SK-N-SH (cell line): ENCODE measurements around the gene SORBS1. TPM values are rescaled to one million over a fixed set of nuclear protein-coding genes. Genes with fewer than 3 reads are reported as not detected.

ENCODE experiments used
- CTCF ChIA-PET: fragments of 300-600, 350-600 bp; formaldehyde crosslinking; extraction: SDS; loops from one replicate; lab custom pipeline; 2021; lab: Yijun Ruan, JAX
- POLR2A ChIA-PET: fragments of 350-600 bp; sonication (Branson Sonifier 250); formaldehyde crosslinking; extraction: SDS; loops from one replicate; lab custom pipeline; 2020; ENCODE audit warnings: antibody characterized with exemption, inconsistent platforms; lab: Yijun Ruan, JAX
- DNase-seq: peaks from one replicate; pipeline ENCODE4 v3.0.0; 2012
- H2AFZ ChIP-seq: fragments of 200-600 bp; sonication (generic); 2 replicates; pipeline ENCODE4 v1.8.1; 2016; ENCODE audit warnings: antibody characterized with exemption, mild to moderate bottlenecking, low read depth
- H3F3A ChIP-seq: fragments of 200-600 bp; sonication (generic); replicated peaks from 2 replicates; pipeline ENCODE3; 2016; ENCODE audit warnings: antibody characterized with exemption, mild to moderate bottlenecking; ENCODE audit not compliant: insufficient read depth
- H3K27ac ChIP-seq, 2 experiments: fragments of 200-500 bp in 1 of 2; fragments of 200-600 bp in 1 of 2; sonication (Bioruptor generic) in 1 of 2; sonication (generic), shearing (Covaris generic) in 1 of 2; 2 replicates each; pipeline versions ENCODE4 v1.5.1 to v1.6.1; 2014 to 2016; ENCODE audit warnings: low read depth in 2 of 2, inconsistent platforms in 1 of 2, low read length in 1 of 2, mild to moderate bottlenecking in 1 of 2, mixed read lengths in 1 of 2
- H3K27me3 ChIP-seq: fragments of 200-600 bp; sonication (generic), shearing (Covaris generic); 2 replicates; pipeline ENCODE4 v1.6.1; 2016; ENCODE audit warnings: mixed run types; ENCODE audit not compliant: insufficient read depth
- H3K36me3 ChIP-seq, 2 experiments: fragments of 200-500 bp in 1 of 2; fragments of 200-600 bp in 1 of 2; sonication (Bioruptor generic) in 1 of 2; sonication (generic) in 1 of 2; replicated peaks in 1 of 2; 2 replicates each; pipeline versions ENCODE3 to v1.5.1; 2014 to 2016; ENCODE audit warnings: low read length in 1 of 2, mild to moderate bottlenecking in 1 of 2; ENCODE audit not compliant: insufficient read depth in 2 of 2, control insufficient read depth in 1 of 2
- H3K4me1 ChIP-seq, 2 experiments: fragments of 200-500 bp in 1 of 2; fragments of 200-600 bp in 1 of 2; sonication (Bioruptor generic) in 1 of 2; sonication (generic), shearing (Covaris generic) in 1 of 2; 2 replicates each; pipeline versions ENCODE4 v1.5.1 to v1.6.1; 2014 to 2016; ENCODE audit warnings: low read depth in 1 of 2, low read length in 1 of 2, mixed run types in 1 of 2; ENCODE audit not compliant: insufficient read depth in 2 of 2, control insufficient read depth in 1 of 2
- H3K4me2 ChIP-seq: fragments of 200-600 bp; sonication (generic), shearing (Covaris generic); 2 replicates; pipeline ENCODE4 v1.6.1; 2017; ENCODE audit warnings: mixed run types
- H3K4me3 ChIP-seq, 2 experiments: fragments of 200-500 bp in 1 of 2; fragments of 200-600 bp in 1 of 2; sonication (Bioruptor generic) in 1 of 2; sonication (generic), shearing (Covaris generic) in 1 of 2; 2 replicates each; pipeline versions ENCODE4 v1.5.1 to v1.8.1; 2014 to 2016; ENCODE audit warnings: low read depth in 2 of 2, inconsistent platforms in 1 of 2, low read length in 1 of 2, mild to moderate bottlenecking in 1 of 2, mixed read lengths in 1 of 2, moderate library complexity in 1 of 2
- H3K79me2 ChIP-seq: fragments of 200-600 bp; sonication (generic); 2 replicates; pipeline ENCODE4 v1.8.1; 2017; ENCODE audit warnings: mild to moderate bottlenecking; ENCODE audit not compliant: insufficient read depth
- H3K9ac ChIP-seq: fragments of 200-600 bp; sonication (generic); 2 replicates; pipeline ENCODE4 v1.6.1; 2017; ENCODE audit warnings: mixed run types
- H3K9me2 ChIP-seq: fragments of 200-600 bp; sonication (generic); 2 replicates; pipeline ENCODE4 v1.6.1; 2017; ENCODE audit warnings: mixed run types
- H3K9me3 ChIP-seq: fragments of 200-600 bp; sonication (generic); 2 replicates; pipeline ENCODE4 v1.6.1; 2017; ENCODE audit warnings: mixed run types, mild to moderate bottlenecking, moderate library complexity
- H4K20me1 ChIP-seq: fragments of 200-600 bp; sonication (generic); 2 replicates; pipeline ENCODE4 v1.6.1; 2017; ENCODE audit warnings: mild to moderate bottlenecking, mixed run types; ENCODE audit not compliant: insufficient read depth
- CHD2 ChIP-seq: fragments of 150-350 bp; IDR thresholded peaks from 2 replicates; pipeline ENCODE4 v1.6.1; 2018; ENCODE audit warnings: low read length; ENCODE audit not compliant: partially characterized antibody
- ELF1 ChIP-seq: IDR thresholded peaks from 2 replicates; pipeline ENCODE4 v1.4.0; 2012
- EP300 ChIP-seq, 2 experiments: IDR thresholded peaks; 2 replicates each; pipeline versions ENCODE4 v1.4.0 to v1.6.1; 2012; ENCODE audit warnings: borderline replicate concordance in 1 of 2, low read depth in 1 of 2, low read length in 1 of 2
- EZH2phosphoT487 ChIP-seq: fragments of 200-600 bp; sonication (generic); IDR thresholded peaks from 2 replicates; pipeline ENCODE4 v1.6.1; 2017; ENCODE audit warnings: low read depth, mixed run types, mild to moderate bottlenecking, antibody characterized with exemption, moderate library complexity, borderline replicate concordance
- FOSL2 ChIP-seq: IDR thresholded peaks from 2 replicates; pipeline ENCODE4 v1.4.0; 2012; ENCODE audit warnings: low read depth, mild to moderate bottlenecking, moderate library complexity, borderline replicate concordance
- FOXM1 ChIP-seq: IDR thresholded peaks from 2 replicates; pipeline ENCODE4 v1.4.0; 2012; ENCODE audit warnings: low read depth, mild to moderate bottlenecking
- GATA2 ChIP-seq: sonication (generic); formaldehyde crosslinking; IDR thresholded peaks from 2 replicates; pipeline ENCODE4 v1.5.0; 2020; ENCODE audit warnings: mild to moderate bottlenecking, missing genetic modification reagents
- MXI1 ChIP-seq: IDR thresholded peaks from 2 replicates; pipeline ENCODE4 v1.6.1; 2012; ENCODE audit warnings: mild to moderate bottlenecking, low read depth, low read length, improper control_type of control experiment
- PBX3 ChIP-seq: IDR thresholded peaks from 2 replicates; pipeline ENCODE4; 2012
- POLR2AphosphoS5 ChIP-seq: IDR thresholded peaks from 2 replicates; pipeline ENCODE4 v1.6.1; 2012; ENCODE audit warnings: low read depth, low read length
- RCOR1 ChIP-seq: fragments of 150-350 bp; IDR thresholded peaks from 2 replicates; pipeline ENCODE4 v1.6.1; 2017; ENCODE audit warnings: antibody characterized with exemption, low read length
- RXRA ChIP-seq: IDR thresholded peaks from 2 replicates; pipeline ENCODE4 v1.4.0; 2012; ENCODE audit warnings: low read depth, mild to moderate bottlenecking, borderline replicate concordance
- SIN3A ChIP-seq: IDR thresholded peaks from 2 replicates; pipeline ENCODE4 v1.6.1; 2012; ENCODE audit warnings: low read depth, mild to moderate bottlenecking, low read length, moderate library complexity, borderline replicate concordance
- ZBTB33 ChIP-seq: IDR thresholded peaks from 2 replicates; pipeline ENCODE4 v1.4.0; 2012; ENCODE audit warnings: low read depth, borderline replicate concordance
- WGBS: methylation state at CpG from one replicate; pipeline ENCODE4 v1.1.6; 2017; ENCODE audit warnings: low lambda C conversion rate; 5-methylcytosine and 5-hydroxymethylcytosine counted together
- polyA plus RNA-seq, 3 experiments: library from polyadenylated mRNA; depleted of rRNA; stranded (reverse); fragments of >200 nt; gene quantifications; 2 replicates each; pipeline ENCODE4 v1.2.3, GENCODE V29; 2012
- TF ChIP-seq, protein P1 (sequence below): fragments of 150-350 bp; IDR thresholded peaks from 2 replicates; pipeline ENCODE4 v1.6.1; 2016; ENCODE audit warnings: mild to moderate bottlenecking, low read depth, low read length

The SORBS1 gene
- polyA plus RNA-seq, 1 of the 3 experiments (the other 2 are of a cell fraction) = 0.36 TPM

- Histone ChIP-seq H3K4me3 (no peak overlapping the region), H3K4me1 (peaks cover 3 to 4% of the 10 kb centered on the region in 2 experiments; a peak in 1 of 4 replicates), H3F3A (peaks cover 5% of the 10 kb centered on the region), H4K20me1 (no peaks in the 10 kb centered on the region), H3K27ac (no peak overlapping the region), H3K4me2 (no peak overlapping the region), H3K79me2 (peaks cover 83% of the 10 kb centered on the region), H3K9ac (no peak overlapping the region), H3K9me3 (no peaks in the 10 kb centered on the region), H3K9me2 (no peaks in the 10 kb centered on the region), H3K36me3 (no peaks in the 10 kb centered on the region), H2AFZ (no peak overlapping the region), H3K27me3 (no peaks in the 10 kb centered on the region)
- POLR2A ChIA-PET = no interaction called here
- CTCF ChIA-PET = interaction anchor here (2.8 to 3.3 kb wide), 2 partner anchors 41 to 76 kb away, joined by 14 to 16 read pairs; no protein-coding TSS in a partner anchor
- TF ChIP-seq ELF1 (no peak), CHD2 (no peak), EZH2phosphoT487 (no peak), FOXM1 (no peak), GATA2 (no peak), SIN3A (no peak)
- DNase-seq = no peak
- 72% methylated on average over 3 of the region's 3 CpGs for WGBS
These were observed 273.9 kb downstream of the SORBS1 start for GRCh38 chr10:95287281-95287680.

- H3K9me2 ChIP-seq = no peaks in the 10 kb centered on the region
- POLR2A ChIA-PET = no interaction called here
These were observed 274.5 kb downstream of the SORBS1 start for GRCh38 chr10:95286707-95287106.

More at GRCh38 chr10:95286707-95287106, 274.5 kb downstream of the SORBS1 start:
- Histone ChIP-seq H3K79me2 (peaks cover 86% of the 10 kb centered on the region), H3K27me3 (no peaks in the 10 kb centered on the region), H2AFZ (no peak overlapping the region), H3K4me2 (no peak overlapping the region), H3K4me1 (peaks cover 3 to 4% of the 10 kb centered on the region in 2 experiments; a peak in 1 of 4 replicates), H3F3A (peaks cover 5% of the 10 kb centered on the region), H3K27ac (no peak overlapping the region), H3K9me3 (no peaks in the 10 kb centered on the region), H3K36me3 (no peaks in the 10 kb centered on the region), H3K4me3 (no peak overlapping the region), H4K20me1 (no peaks in the 10 kb centered on the region), H3K9ac (no peak overlapping the region)
- WGBS = 83% methylated on average over 1 of the region's 1 CpG
- TF ChIP-seq EP300 (IDR thresholded peaks at IDR 0.05; ENCODE audit: borderline replicate concordance in 1 of 2, low read depth in 1 of 2, low read length in 1 of 2) = no peak
- TF ChIP-seq, protein P1, sequence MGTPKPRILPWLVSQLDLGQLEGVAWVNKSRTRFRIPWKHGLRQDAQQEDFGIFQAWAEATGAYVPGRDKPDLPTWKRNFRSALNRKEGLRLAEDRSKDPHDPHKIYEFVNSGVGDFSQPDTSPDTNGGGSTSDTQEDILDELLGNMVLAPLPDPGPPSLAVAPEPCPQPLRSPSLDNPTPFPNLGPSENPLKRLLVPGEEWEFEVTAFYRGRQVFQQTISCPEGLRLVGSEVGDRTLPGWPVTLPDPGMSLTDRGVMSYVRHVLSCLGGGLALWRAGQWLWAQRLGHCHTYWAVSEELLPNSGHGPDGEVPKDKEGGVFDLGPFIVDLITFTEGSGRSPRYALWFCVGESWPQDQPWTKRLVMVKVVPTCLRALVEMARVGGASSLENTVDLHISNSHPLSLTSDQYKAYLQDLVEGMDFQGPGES = no peak
- TF ChIP-seq PBX3 = no peak
- no peak for TF ChIP-seq RXRA
- TF ChIP-seq FOXM1 = no peak
- TF ChIP-seq FOSL2 = no peak
- no peak for TF ChIP-seq MXI1
- TF ChIP-seq POLR2AphosphoS5 = no peak
- TF ChIP-seq RCOR1 = no peak
- no peak for TF ChIP-seq ZBTB33
- TF ChIP-seq SIN3A = no peak
- no peak for DNase-seq
- CTCF ChIA-PET = interaction anchor here (3.3 kb wide), 1 partner anchor 77 kb away, joined by 16 read pairs; no protein-coding TSS in a partner anchor
